GM18498 (cell line): ENCODE results near the gene ADGRF4.
"Not testable (repeated sequence)": the region's sequence is repeated elsewhere in the genome, so short reads cannot be mapped to it uniquely, and the experiment has no call there.

Experiments
- ATAC-seq: cut with Tn5 transposase; IDR thresholded peaks from one replicate; pipeline ENCODE4 v1.9.1; 2021; ENCODE audit warnings: mild to moderate bottlenecking, moderate library complexity; ENCODE audit not compliant: unreplicated experiment

The ADGRF4 gene

GRCh38 chr6:47733879-47734558, 35.6 kb downstream of the ADGRF4 start:
- no peak for ATAC-seq

DNA sequence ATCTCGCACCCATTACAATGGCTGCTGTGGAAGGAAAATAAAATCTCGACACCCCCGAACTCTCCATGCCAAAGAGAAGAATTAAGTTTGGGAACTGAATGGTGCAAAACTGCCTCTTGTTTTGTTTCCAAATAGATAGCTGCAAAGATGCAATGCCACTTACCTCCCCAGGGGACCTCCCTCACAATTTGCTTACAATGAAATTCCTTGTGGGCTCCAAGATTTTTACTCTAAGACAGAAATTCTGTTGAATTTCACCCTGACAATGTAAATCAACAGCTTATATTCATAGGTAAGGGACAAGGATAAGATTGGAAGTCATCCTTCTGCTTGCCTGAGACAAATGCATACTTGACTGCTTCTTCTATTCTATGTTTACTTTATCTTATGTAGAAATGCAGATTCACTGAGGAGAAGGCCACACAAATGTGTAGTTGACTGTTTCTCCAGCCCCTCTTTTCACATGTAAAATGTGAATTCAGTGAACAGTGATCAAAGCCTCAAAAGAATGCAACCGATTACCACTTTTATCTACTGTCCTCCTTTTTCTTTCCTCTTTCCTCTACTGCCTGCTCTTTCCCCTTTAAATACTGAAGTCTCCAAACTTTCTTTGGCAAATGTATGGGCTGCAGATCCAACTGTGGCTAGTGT, 36.6 kb downstream of the ADGRF4 start:
- ATAC-seq, result no peak

DNA sequence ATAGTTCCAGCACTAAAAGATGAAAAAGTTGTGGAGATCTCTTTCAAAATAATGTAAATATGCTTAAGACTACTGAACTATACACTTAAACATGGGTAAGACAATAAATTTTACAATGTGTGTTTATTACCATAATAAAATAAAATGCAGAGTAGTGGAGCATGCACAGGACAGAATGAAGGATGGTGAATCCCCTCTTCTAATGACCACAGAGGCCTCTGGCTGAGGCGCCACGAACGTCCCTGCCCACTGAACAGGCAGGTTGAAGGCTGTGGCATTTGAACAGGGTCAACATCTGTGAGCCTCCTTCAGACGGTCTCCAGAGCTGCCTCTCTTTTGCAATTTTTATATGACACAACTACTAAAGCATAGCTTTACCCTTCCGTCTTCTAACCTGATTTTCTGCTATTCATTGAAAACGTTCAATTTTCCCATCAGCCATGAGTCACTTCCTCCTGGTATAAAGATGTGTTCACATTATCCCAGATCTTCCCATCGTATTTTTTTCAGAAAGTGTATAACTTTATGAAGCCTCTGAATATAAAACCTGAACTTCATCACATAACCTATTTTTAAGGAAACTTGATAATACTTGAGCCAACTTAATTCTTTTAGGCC, 37.8 kb downstream of the ADGRF4 start:
- no peak for ATAC-seq

DNA sequence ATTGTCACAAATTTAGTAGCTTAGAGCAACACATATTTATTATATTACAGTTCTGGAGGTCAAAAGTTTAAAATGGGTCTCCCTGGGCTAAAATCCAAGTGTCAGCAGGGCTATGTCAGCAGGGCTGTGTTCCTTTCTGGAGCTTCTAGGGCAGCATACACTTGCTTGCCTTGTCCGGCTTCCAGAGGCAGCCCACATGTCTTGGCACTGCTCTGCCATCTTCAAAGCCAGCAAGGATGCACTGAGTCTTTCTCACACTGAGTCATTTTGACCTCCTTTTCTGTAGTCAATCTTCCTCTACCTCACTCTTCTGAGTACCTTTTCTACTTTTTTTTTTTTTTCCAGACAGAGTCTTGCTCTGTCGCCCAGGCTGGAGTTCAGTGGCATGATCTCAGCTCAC, 39.0 kb downstream of the ADGRF4 start:
- ATAC-seq, result no peak

DNA sequence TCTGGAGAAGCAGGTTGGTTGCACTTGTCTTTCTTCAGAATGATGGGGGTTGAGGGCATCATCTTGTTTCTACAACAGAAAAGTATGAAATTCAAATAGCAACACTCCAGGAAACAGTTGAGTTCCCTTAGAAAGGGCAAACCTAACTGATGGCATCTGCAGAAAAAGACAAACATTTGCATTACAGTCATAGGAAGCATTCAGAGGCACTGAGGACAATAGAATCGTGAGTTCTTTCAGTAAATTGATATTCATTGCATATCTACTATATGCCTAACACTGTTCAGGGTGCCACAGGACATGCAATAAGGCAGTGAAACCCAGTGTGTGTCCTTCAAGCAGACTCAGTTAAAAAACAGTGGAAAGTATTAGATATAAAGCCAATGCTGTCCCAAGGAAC, 42.3 kb downstream of the ADGRF4 start:
- no peak for ATAC-seq

GRCh38 chr6:47741807-47742206, 43.4 kb downstream of the ADGRF4 start:
- peak; percentile 58 for ATAC-seq

DNA sequence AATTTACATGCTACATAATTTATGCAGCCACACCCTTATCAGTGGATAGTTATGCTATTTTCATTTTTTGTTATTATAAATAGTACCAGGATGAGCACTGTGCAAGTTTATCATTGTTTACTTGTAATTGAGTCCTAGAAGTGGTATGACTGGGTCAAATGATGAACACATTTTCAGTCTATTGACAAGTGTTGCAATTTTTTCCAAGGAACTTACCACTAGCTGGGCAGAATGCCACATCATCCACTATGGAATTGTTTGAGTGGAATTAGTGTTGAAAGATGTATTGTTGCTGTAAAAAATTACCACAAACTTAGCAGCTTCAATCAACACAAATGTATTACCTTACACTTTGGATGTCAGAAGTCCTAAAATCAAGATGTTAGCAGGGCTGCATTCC, 45.4 kb downstream of the ADGRF4 start:
- no peak for ATAC-seq

DNA sequence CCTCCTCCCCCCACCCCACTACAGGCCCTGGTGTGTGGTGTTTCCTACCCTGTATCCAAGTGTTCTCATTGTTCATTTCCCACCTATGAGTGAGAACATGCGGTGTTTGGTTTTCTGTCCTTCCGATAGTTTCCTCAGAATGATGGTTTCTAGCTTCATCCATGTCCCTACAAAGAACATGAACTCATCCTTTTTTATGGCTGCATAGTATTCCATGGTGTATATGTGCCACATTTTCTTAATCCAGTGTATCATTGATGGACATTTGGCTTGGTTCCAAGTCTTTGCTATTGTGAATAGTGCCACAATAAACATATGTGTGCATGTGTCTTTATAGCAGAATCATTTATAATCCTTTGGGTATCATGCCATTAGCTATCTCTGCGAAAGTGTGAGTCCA, 46.9 kb downstream of the ADGRF4 start:
- ATAC-seq, result not testable (repeated sequence)

GRCh38 chr6:47749757-47750156, 51.4 kb downstream of the ADGRF4 start:
- ATAC-seq, result no peak

DNA sequence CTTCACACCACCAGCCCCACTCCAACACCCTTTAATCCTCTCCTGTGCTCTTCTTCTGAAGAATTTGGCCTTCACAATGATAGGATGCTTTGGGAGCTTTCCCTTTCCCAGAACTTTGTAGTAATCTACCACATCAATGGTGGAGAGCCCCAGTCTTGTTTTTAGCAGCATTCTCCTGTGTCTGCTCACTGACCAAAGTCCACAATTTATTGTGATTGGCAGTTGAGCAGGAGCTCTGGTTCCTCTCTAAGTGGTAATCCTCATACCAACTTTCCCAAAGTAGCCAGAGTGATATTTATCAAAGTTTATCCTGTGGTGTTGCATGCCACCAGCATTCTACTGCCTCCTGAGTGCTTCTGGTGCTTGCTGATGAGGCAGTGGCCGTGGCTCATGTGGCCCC, 54.4 kb downstream of the ADGRF4 start:
- no peak for ATAC-seq

DNA sequence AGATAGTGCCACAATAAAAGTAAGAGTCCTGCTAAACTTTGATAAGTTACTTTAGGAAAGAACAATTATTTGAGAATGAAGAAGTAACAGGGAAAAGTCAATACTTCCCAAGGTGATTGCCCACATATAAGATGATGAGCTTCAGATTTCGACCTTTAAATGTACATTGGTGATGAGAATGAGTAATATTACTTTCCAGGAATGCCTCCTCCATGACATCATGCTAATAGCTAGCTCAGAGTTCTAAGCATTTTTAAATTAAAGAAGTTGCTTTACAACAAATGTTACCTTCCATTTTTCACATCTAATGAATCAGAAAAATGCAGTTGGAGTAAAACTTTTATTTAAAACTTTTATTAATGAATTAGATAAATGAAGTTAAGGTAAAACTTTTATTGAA, 61.0 kb downstream of the ADGRF4 start:
- ATAC-seq, result no peak

- ATAC-seq, result no peak
Observed at GRCh38 chr6:47762502-47762901, 64.1 kb downstream of the ADGRF4 start.

DNA sequence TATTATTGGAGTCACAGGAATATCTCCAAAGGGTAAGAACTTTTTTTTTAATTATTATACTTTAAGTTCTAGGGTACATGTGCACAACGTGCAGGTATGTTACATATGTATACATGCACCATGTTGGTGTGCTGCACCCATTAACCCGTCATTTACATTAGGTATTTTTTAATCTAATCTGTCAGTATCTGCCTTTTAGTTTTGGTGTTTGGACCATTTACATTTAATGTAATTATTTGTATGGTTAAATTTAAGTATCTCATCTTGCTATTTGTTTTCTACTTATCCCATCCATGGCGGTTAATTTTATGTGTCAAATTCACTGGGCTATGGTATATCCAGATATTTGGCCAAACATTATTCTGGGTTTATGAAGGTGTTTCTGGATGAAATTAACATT, 68.1 kb downstream of the ADGRF4 start:
- no peak for ATAC-seq

DNA sequence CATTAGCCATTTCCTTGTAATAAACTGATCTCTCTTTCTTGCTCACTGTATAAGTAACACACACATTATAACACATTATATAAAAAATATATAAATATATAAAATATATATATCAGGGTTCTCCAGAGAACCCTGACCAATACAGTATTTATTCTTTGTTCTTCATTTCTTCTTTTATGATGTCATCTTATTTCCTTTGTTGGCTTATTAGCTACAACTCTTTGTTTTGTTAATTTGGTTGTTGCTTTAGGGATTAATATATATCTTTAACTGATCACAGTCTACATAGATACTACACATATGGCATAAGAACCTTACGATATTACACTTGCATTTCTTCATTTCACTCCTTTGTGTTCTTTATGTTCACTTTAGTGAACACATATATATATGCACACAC, 68.7 kb downstream of the ADGRF4 start:
- ATAC-seq, result no peak

GRCh38 chr6:47769982-47770381, 71.6 kb downstream of the ADGRF4 start:
- no peak for ATAC-seq
